Effector memory CD4-positive, alpha-beta T cell (primary cell): ENCODE results near the gene EGFL8.
"Not testable (repeated sequence)": the region's sequence is repeated elsewhere in the genome, so short reads cannot be mapped to it uniquely, and the experiment has no call there.

Experiments
- DNase-seq, 3 donors: peaks; one replicate each; pipeline ENCODE4 v3.0.0-alpha.2; 2020
- H3K27ac ChIP-seq: 2 replicates; pipeline ENCODE4 v1.7.0; 2013; ENCODE audit warnings: mild to moderate bottlenecking, low read length, moderate library complexity; ENCODE audit not compliant: insufficient read depth, poor library complexity, severe bottlenecking
- H3K27me3 ChIP-seq: replicated peaks from 2 replicates; pipeline ENCODE4 v1.7.0; 2013; ENCODE audit warnings: mild to moderate bottlenecking, low read length; ENCODE audit not compliant: insufficient read depth, control insufficient read depth, poor library complexity, severe bottlenecking
- H3K36me3 ChIP-seq: 2 replicates; pipeline ENCODE4 v1.7.0; 2013; ENCODE audit warnings: mild to moderate bottlenecking, low read length, moderate library complexity; ENCODE audit not compliant: control insufficient read depth, insufficient read depth
- H3K4me1 ChIP-seq: 2 replicates; pipeline ENCODE4 v1.7.0; 2013; ENCODE audit warnings: low read length, mild to moderate bottlenecking; ENCODE audit not compliant: control insufficient read depth, insufficient read depth, poor library complexity, severe bottlenecking
- H3K4me3 ChIP-seq: 2 replicates; pipeline ENCODE4 v1.7.0; 2013; ENCODE audit warnings: low read length, low read depth, mild to moderate bottlenecking; ENCODE audit not compliant: insufficient read depth, poor library complexity, severe bottlenecking
- H3K9me3 ChIP-seq: 2 replicates; pipeline ENCODE4 v1.7.0; 2013; ENCODE audit warnings: mild to moderate bottlenecking, low read length, moderate library complexity; ENCODE audit not compliant: control insufficient read depth

The EGFL8 gene

DNA sequence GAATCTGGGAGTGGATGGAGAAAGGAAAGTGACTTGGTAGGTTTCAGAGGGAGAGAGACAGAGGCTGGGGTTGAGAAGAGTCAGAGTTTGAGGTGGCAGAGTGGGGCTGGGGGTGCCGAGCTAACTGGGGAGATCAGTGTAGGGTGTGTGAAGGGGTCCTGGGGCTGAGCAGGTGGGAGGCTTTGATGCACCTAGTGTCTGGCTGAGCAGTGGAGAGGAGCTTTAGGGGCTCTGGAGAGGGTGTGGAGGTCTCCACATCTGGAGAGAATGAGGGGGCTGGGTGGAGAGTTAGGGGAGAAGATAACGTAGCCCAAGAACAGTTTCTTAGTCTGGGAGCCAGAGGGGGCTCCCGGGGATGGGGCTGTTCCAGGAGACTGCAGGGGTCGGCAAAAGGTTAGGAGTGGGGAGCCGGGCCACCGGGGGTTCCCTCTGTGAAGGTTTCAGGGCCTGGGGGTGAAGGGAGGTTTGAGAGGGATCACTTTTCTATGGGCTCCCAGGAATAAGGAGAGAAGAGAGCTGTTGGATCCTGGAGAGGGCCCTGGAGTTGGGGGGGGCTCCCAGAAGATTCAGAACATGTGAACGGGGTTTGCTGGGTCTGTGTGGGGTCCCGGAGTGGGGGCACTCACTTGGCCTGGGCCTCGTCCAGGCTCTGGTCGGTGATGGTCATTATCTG lies 24.8 kb downstream of the EGFL8 start:
- Histone ChIP-seq H3K9me3 (no peaks in the 10 kb centered on the region), H3K4me1 (peaks cover 45% of the 10 kb centered on the region), H3K4me3 (peak overlapping the region; percentile 96), H3K27ac (peak overlapping the region; percentile 95), H3K36me3 (peaks cover 24% of the 10 kb centered on the region), H3K27me3 (no peaks in the 10 kb centered on the region)
- DNase-seq: no peak

- DNase-seq: no peak
- Histone ChIP-seq H3K27me3 (no peaks in the 10 kb centered on the region), H3K9me3 (no peaks in the 10 kb centered on the region), H3K36me3 (peaks cover 21% of the 10 kb centered on the region), H3K4me3 (peak overlapping the region; percentile 96), H3K27ac (peak overlapping the region; percentile 95), H3K4me1 (peaks cover 49% of the 10 kb centered on the region)
Measured at GRCh38 chr6:32189742-32190053, 25.3 kb downstream of the EGFL8 start.

DNA sequence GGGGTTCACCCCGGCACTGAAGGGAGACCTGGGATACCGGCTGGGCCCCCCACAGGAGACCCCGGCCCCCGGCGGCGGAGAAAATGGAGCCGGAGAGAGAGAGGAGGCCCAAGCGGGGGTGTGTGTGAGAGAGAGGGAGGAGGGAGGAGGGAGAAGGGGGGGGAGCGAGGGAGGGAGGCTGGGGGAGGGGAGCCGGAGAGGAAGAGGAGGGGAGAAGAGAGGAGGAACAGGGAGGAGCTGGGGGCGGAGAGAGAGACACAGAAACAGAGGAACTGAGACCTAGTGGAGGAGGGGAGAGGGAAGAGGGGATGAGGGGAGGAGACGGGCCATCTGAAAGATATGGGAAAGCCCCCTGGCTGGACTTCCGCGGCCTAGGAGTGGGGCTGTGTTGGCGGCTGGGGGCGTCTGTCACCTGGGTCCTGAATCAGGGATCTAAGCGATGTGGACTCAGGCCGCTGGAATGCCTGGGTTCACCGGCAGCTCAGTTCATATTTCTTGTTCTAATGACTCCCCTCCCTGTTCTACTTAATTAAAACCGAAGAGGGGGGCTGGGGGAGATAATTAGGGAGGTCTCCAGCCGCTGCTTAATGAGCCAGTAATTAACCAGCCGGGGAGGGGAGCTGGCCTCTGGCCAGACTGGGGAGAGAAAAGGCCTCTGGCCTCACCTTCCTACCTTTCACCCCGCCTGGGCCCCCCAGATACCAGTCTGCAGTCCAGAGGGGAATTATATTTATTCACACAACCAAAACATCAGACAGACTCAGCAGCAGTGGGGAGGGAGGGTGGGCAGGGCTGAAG lies 25.9 kb downstream of the EGFL8 start, which contains the start of gene PBX2:
Gene PBX2, minus strand, starts transcription at position 149 of the 798 bp plus-strand sequence. CDS start 287 bp downstream, outside the sequence.
- peak within 1 kb of the TSS; percentile 96 for H3K4me3 ChIP-seq
- H3K4me1 ChIP-seq: peaks cover 55% of the 10 kb centered on the region

GRCh38 chr6:32190911-32191677 lies 26.7 kb downstream of the EGFL8 start:
- Histone ChIP-seq H3K9me3 (no peaks in the 10 kb centered on the region), H3K4me1 (peaks cover 54% of the 10 kb centered on the region), H3K27me3 (no peaks in the 10 kb centered on the region), H3K27ac (peak overlapping the region; percentile 95), H3K4me3 (peak overlapping the region; percentile 96), H3K36me3 (peaks cover 21% of the 10 kb centered on the region)
- no peak for DNase-seq

More for the DNA sequence above, 25.9 kb downstream of the EGFL8 start, which contains the start of gene PBX2:
- peaks cover 21% of the 10 kb centered on the region for H3K36me3 ChIP-seq
- peak; percentile 62 to 77 (median 67) for DNase-seq
- H3K27me3 ChIP-seq: no peaks in the 10 kb centered on the region
- no peaks in the 10 kb centered on the region for H3K9me3 ChIP-seq
- H3K27ac ChIP-seq: peak within 1 kb of the TSS; percentile 95

- H3K9me3 ChIP-seq: no peaks in the 10 kb centered on the region
- peaks cover 50% of the 10 kb centered on the region for H3K4me1 ChIP-seq
- H3K36me3 ChIP-seq: peaks cover 12% of the 10 kb centered on the region
- peak overlapping the region; percentile 96 for H3K4me3 ChIP-seq
- H3K27ac ChIP-seq: peak overlapping the region; percentile 95
- H3K27me3 ChIP-seq: no peaks in the 10 kb centered on the region
- peak; percentile 20 to 36 (median 23) for DNase-seq
Measured at GRCh38 chr6:32191696-32192607, 27.6 kb downstream of the EGFL8 start.

DNA sequence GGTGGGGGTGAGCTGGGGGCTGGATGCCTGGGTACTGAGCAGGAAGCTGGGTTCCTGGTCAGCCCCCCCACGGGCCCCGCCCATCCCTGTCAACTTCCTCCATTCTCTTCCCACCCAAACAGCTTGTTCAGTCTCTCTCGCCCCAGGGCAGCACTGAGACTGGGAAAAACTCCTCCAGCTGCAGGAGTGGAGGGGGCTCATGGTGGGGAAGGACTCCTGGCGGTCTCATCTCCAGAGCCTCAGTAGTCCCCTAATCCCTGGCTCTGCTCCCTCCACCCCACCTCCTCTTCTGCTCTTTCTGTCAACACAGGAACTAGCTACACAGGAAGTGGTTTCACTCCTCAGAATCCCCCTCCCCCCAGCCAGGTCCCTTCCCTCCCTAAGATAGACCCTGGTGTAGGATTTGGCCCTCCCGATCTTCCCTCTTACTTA lies 28.2 kb downstream of the EGFL8 start, which contains the start of gene GPSM3:
Gene GPSM3, minus strand, starts transcription at position 36 of the 432 bp plus-strand sequence. CDS start 130 bp downstream, outside the sequence.
- Histone ChIP-seq H3K9me3 (no peaks in the 10 kb centered on the region), H3K36me3 (peaks cover 5% of the 10 kb centered on the region), H3K27ac (peak within 1 kb of the TSS; percentile 95), H3K27me3 (no peaks in the 10 kb centered on the region), H3K4me3 (peak within 1 kb of the TSS; percentile 96), H3K4me1 (peaks cover 44% of the 10 kb centered on the region)
- peak; percentile 22 to 49 (median 37) for DNase-seq

DNA sequence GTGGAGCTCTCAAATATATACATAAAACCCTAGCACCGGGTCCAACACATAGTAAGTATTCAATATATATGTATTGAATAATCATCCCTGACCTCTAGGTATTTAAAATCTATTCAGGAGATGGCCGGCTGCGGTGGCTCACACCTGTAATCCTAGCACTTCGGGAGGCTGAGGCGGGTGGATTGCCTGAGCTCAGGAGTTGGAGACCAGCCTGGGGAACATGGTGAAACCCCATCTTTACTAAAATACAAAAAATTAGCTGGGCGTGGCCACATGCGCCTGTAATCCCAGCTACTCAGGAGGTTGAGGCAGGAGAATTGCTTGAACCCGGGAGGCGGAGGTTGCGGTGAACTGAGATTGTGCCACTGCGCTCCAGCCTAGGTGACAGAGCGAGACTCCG lies 28.7 kb downstream of the EGFL8 start:
- H3K27me3 ChIP-seq, H3K36me3 ChIP-seq, H3K9me3 ChIP-seq, DNase-seq: not testable (repeated sequence)
- H3K27ac ChIP-seq: peak overlapping the region; percentile 95
- H3K4me1 ChIP-seq: peaks cover 41% of the 10 kb centered on the region
- H3K4me3 ChIP-seq: peak overlapping the region; percentile 96

- no peaks in the 10 kb centered on the region for H3K27me3 ChIP-seq
- peak overlapping the region; percentile 95 for H3K27ac ChIP-seq
- peak overlapping the region; percentile 96 for H3K4me3 ChIP-seq
- H3K36me3 ChIP-seq: no peaks in the 10 kb centered on the region
- H3K9me3 ChIP-seq: no peaks in the 10 kb centered on the region
- peaks cover 30% of the 10 kb centered on the region for H3K4me1 ChIP-seq
- no peak for DNase-seq
Measured at GRCh38 chr6:32194388-32194787, 30.0 kb downstream of the EGFL8 start.
